B cell (primary cell): ENCODE results near the gene COG1. TPM values are rescaled to one million over a fixed set of nuclear protein-coding genes. Genes with fewer than 3 reads are reported as not detected.

ENCODE experiments used
- ATAC-seq: fragments of 200-7000 bp; cut with Tn5 transposase; one replicate; pipeline ENCODE4 v1.10.0; 2021; ENCODE audit warnings: low read depth, mild to moderate bottlenecking, moderate number of reproducible peaks, moderate library complexity
- CTCF ChIA-PET: fragments of 350-600 bp; sonication (Branson Sonifier 250); formaldehyde crosslinking; loops from one replicate; lab custom pipeline; 2021; ENCODE audit warnings: antibody characterized with exemption, inconsistent platforms; lab: Charles Lee
- POLR2A ChIA-PET: fragments of 350-600 bp; sonication (Branson Sonifier 250); formaldehyde crosslinking; loops from one replicate; lab custom pipeline; 2021; ENCODE audit warnings: antibody characterized with exemption; lab: Charles Lee
- DNase-seq: peaks from one replicate; pipeline ENCODE4 v3.0.0; 2013
- H2AFZ ChIP-seq: 2 replicates; pipeline ENCODE4 v1.6.1; 2012; ENCODE audit warnings: mild to moderate bottlenecking, low read depth, low read length; ENCODE audit not compliant: insufficient read depth, poor library complexity, severe bottlenecking
- H3K27ac ChIP-seq, 2 donors: 1 replicate in 1 of 2; 2 replicates in 1 of 2; pipeline ENCODE4 v1.5.1; 2012 to 2013; ENCODE audit warnings: low read length in 2 of 2, mild to moderate bottlenecking in 2 of 2, moderate library complexity in 1 of 2
- H3K27me3 ChIP-seq, 4 experiments: fragments of 200-600 bp in 1 of 4; sonication (generic) in 1 of 4; replicated peaks in 1 of 4; 1 replicate in 2 of 4; 2 replicates in 2 of 4; pipeline versions ENCODE4 v1.6.1 to v1.7.0; 2013 to 2016; ENCODE audit warnings: low read length in 3 of 4, mild to moderate bottlenecking in 2 of 4, mixed read lengths in 1 of 4, moderate library complexity in 1 of 4; ENCODE audit not compliant: insufficient read depth in 4 of 4, control insufficient read depth in 3 of 4; ENCODE audit errors: control extremely low read depth in 1 of 4
- H3K36me3 ChIP-seq, 2 experiments: replicated peaks in 1 of 2; 1 replicate in 1 of 2; 2 replicates in 1 of 2; pipeline versions ENCODE4 v1.6.1 to v1.7.1; 2013; ENCODE audit warnings: low read length in 1 of 2; ENCODE audit not compliant: insufficient read depth in 2 of 2, control insufficient read depth in 1 of 2; ENCODE audit errors: control extremely low read depth in 1 of 2, extremely low read depth in 1 of 2
- H3K4me1 ChIP-seq, 2 donors: fragments of 200-600 bp in 1 of 2; sonication (generic) in 1 of 2; 1 replicate in 1 of 2; 2 replicates in 1 of 2; pipeline versions ENCODE4 v1.5.1 to v1.6.1; 2013 to 2017; ENCODE audit warnings: low read length in 2 of 2; ENCODE audit not compliant: control insufficient read depth in 2 of 2, insufficient read depth in 2 of 2
- H3K4me2 ChIP-seq: replicated peaks from 2 replicates; pipeline ENCODE3; 2012; ENCODE audit warnings: mild to moderate bottlenecking, low read depth, low read length; ENCODE audit not compliant: poor library complexity, severe bottlenecking
- H3K4me3 ChIP-seq, 5 experiments: fragments of 200-600 bp in 1 of 5; sonication (generic) in 1 of 5; 1 replicate in 3 of 5; 2 replicates in 2 of 5; pipeline versions ENCODE4 v1.5.1 to v1.7.0; 2011 to 2016; ENCODE audit warnings: low read length in 4 of 5, mild to moderate bottlenecking in 4 of 5, low read depth in 2 of 5, control low read depth in 1 of 5, moderate library complexity in 1 of 5; ENCODE audit not compliant: insufficient read depth in 1 of 5; ENCODE audit errors: control extremely low read depth in 1 of 5, extremely low read depth in 1 of 5
- H3K79me2 ChIP-seq: fragments of 200-600 bp; sonication (generic); one replicate; pipeline ENCODE4 v1.6.0; 2016; ENCODE audit warnings: low read length; ENCODE audit not compliant: control insufficient read depth, insufficient read depth
- H3K9ac ChIP-seq: fragments of 200-600 bp; sonication (generic); 2 replicates; pipeline ENCODE4 v1.6.1; 2017; ENCODE audit warnings: mild to moderate bottlenecking, low read length, moderate library complexity
- H3K9me3 ChIP-seq, 3 donors: one replicate each; pipeline versions ENCODE4 v1.6.1 to v1.7.1; 2013; ENCODE audit warnings: low read length in 2 of 3; ENCODE audit not compliant: control insufficient read depth in 2 of 3, insufficient read depth in 1 of 3; ENCODE audit errors: control extremely low read depth in 1 of 3
- H4K20me1 ChIP-seq: 2 replicates; pipeline ENCODE4 v1.6.0; 2012; ENCODE audit warnings: mild to moderate bottlenecking, low read length; ENCODE audit not compliant: insufficient read depth, control insufficient read depth, poor library complexity, severe bottlenecking
- H3K27ac Mint-ChIP-seq: one replicate; pipeline ENCODE4 v1.8.0; 2021; ENCODE audit warnings: mixed read lengths
- H3K27me3 Mint-ChIP-seq: one replicate; pipeline ENCODE4 v1.8.0; 2021; ENCODE audit warnings: mixed read lengths
- H3K4me1 Mint-ChIP-seq: one replicate; pipeline ENCODE4 v1.8.0; 2021; ENCODE audit warnings: mixed read lengths
- H3K4me3 Mint-ChIP-seq: one replicate; pipeline ENCODE4 v1.8.0; 2021; ENCODE audit warnings: mixed read lengths
- H3K9me3 Mint-ChIP-seq: one replicate; pipeline ENCODE4 v1.8.0; 2022; ENCODE audit warnings: mixed read lengths; ENCODE audit not compliant: insufficient read depth
- EZH2 ChIP-seq: IDR thresholded peaks from 2 replicates; pipeline ENCODE4 v1.6.1; 2012; ENCODE audit warnings: borderline replicate concordance, low read depth, mild to moderate bottlenecking, moderate library complexity, low read length; ENCODE audit not compliant: insufficient read depth, poor library complexity, severe bottlenecking
- WGBS: methylation state at CpG from one replicate; pipeline ENCODE4 v1.1.5; 2013; ENCODE audit warnings: missing lambda C conversion rate; ENCODE audit not compliant: insufficient coverage; 5-methylcytosine and 5-hydroxymethylcytosine counted together
- intact Hi-C: fragments of 100-400 bp; cut with micrococcal nuclease; formaldehyde crosslinking; loops from one replicate; pipeline ENCODE4 v1.10.0; 2022
- polyA plus RNA-seq: library from polyadenylated mRNA; depleted of rRNA; stranded (reverse); fragments of >200 nt; gene quantifications from 2 replicates; pipeline ENCODE4 v1.2.3, GENCODE V29; 2012
- total RNA-seq, 2 donors: library from RNA; stranded (reverse); fragments of 120-200 nt in 1 of 2; gene quantifications; 1 replicate in 1 of 2; 2 replicates in 1 of 2; pipeline versions ENCODE4 v1.2.3 to v1.2.4, GENCODE V29; 2013 to 2022
- TF ChIP-seq, protein P1 (sequence below): fragments of 200-600 bp; IDR thresholded peaks from one replicate; pipeline ENCODE4 v1.8.0; 2022; ENCODE audit warnings: antibody characterized with exemption, mild to moderate bottlenecking

The COG1 gene
- total and polyA plus RNA-seq, 2 donors (not counting 1 experiment from before 2014, with no cell fraction given): 39.1 to 72.8 TPM

GRCh38 chr17:73211745-73212144 is 18.9 kb downstream of the COG1 start:
- DNase-seq (no peak), ATAC-seq (no peak)
- Histone ChIP-seq H4K20me1 (peaks cover 12% of the 10 kb centered on the region), H3K9me3 (no peaks in the 10 kb centered on the region), H3K4me1 (no peaks in the 10 kb centered on the region), H3K36me3 (peaks cover 2 to 56% of the 10 kb centered on the region in 2 experiments), H3K4me2 (no peak overlapping the region), H3K27ac (no peak overlapping the region), H2AFZ (no peak overlapping the region), H3K79me2 (peaks cover 23% of the 10 kb centered on the region), H3K4me3 (no peak overlapping the region), H3K9ac (no peak overlapping the region), H3K27me3 (no peaks in the 10 kb centered on the region)
- no peak overlapping the region for H3K4me3 Mint-ChIP-seq
- no peaks in the 10 kb centered on the region for H3K27me3 Mint-ChIP-seq
- H3K9me3 Mint-ChIP-seq: no peaks in the 10 kb centered on the region
- H3K27ac Mint-ChIP-seq: no peak overlapping the region
- peaks cover 2% of the 10 kb centered on the region for H3K4me1 Mint-ChIP-seq
- ChIA-PET POLR2A (no interaction called here), CTCF (interaction anchor here (0.7 kb wide), 1 partner anchor 483 kb away, joined by 3 read pairs; no protein-coding TSS in a partner anchor)
- 44% methylated on average over 5 of the region's 13 CpGs for WGBS
- intact Hi-C loops: no loop called here
- TF ChIP-seq, protein P1, sequence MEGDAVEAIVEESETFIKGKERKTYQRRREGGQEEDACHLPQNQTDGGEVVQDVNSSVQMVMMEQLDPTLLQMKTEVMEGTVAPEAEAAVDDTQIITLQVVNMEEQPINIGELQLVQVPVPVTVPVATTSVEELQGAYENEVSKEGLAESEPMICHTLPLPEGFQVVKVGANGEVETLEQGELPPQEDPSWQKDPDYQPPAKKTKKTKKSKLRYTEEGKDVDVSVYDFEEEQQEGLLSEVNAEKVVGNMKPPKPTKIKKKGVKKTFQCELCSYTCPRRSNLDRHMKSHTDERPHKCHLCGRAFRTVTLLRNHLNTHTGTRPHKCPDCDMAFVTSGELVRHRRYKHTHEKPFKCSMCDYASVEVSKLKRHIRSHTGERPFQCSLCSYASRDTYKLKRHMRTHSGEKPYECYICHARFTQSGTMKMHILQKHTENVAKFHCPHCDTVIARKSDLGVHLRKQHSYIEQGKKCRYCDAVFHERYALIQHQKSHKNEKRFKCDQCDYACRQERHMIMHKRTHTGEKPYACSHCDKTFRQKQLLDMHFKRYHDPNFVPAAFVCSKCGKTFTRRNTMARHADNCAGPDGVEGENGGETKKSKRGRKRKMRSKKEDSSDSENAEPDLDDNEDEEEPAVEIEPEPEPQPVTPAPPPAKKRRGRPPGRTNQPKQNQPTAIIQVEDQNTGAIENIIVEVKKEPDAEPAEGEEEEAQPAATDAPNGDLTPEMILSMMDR: no peak
- TF ChIP-seq EZH2: no peak

GRCh38 chr17:73214008-73214407 is 21.2 kb downstream of the COG1 start:
- Histone ChIP-seq H3K9ac (no peak overlapping the region), H3K9me3 (no peaks in the 10 kb centered on the region), H4K20me1 (peaks cover 12% of the 10 kb centered on the region), H3K27me3 (no peaks in the 10 kb centered on the region), H3K27ac (no peak overlapping the region), H3K4me1 (no peaks in the 10 kb centered on the region), H3K4me3 (no peak overlapping the region), H3K79me2 (peaks cover 40% of the 10 kb centered on the region), H3K36me3 (peaks cover 2 to 36% of the 10 kb centered on the region in 2 experiments), H2AFZ (no peak overlapping the region), H3K4me2 (no peak overlapping the region)
- CTCF ChIA-PET: no interaction called here
- ATAC-seq (no peak), DNase-seq (no peak)
- POLR2A ChIA-PET: interaction anchor here (0.7 kb wide), 1 partner anchor 8 kb away, joined by 5 read pairs; no protein-coding TSS in a partner anchor
- no peak overlapping the region for H3K27ac Mint-ChIP-seq
- H3K4me1 Mint-ChIP-seq: peaks cover 2% of the 10 kb centered on the region
- H3K27me3 Mint-ChIP-seq: no peaks in the 10 kb centered on the region
- intact Hi-C loops: no loop called here
- TF ChIP-seq EZH2: no peak
- TF ChIP-seq, protein P1: no peak
- H3K4me3 Mint-ChIP-seq: no peak overlapping the region
- no peaks in the 10 kb centered on the region for H3K9me3 Mint-ChIP-seq
